GM19023 (cell line): Measurements from ENCODE around the gene PPIG.
"Not testable (repeated sequence)": the region's sequence is repeated elsewhere in the genome, so short reads cannot be mapped to it uniquely, and the experiment has no call there.

ENCODE experiments used
- ATAC-seq: cut with Tn5 transposase; IDR thresholded peaks from one replicate; pipeline ENCODE4 v1.9.1; 2021; ENCODE audit warnings: mild to moderate bottlenecking, moderate library complexity; ENCODE audit not compliant: unreplicated experiment

The PPIG gene

DNA sequence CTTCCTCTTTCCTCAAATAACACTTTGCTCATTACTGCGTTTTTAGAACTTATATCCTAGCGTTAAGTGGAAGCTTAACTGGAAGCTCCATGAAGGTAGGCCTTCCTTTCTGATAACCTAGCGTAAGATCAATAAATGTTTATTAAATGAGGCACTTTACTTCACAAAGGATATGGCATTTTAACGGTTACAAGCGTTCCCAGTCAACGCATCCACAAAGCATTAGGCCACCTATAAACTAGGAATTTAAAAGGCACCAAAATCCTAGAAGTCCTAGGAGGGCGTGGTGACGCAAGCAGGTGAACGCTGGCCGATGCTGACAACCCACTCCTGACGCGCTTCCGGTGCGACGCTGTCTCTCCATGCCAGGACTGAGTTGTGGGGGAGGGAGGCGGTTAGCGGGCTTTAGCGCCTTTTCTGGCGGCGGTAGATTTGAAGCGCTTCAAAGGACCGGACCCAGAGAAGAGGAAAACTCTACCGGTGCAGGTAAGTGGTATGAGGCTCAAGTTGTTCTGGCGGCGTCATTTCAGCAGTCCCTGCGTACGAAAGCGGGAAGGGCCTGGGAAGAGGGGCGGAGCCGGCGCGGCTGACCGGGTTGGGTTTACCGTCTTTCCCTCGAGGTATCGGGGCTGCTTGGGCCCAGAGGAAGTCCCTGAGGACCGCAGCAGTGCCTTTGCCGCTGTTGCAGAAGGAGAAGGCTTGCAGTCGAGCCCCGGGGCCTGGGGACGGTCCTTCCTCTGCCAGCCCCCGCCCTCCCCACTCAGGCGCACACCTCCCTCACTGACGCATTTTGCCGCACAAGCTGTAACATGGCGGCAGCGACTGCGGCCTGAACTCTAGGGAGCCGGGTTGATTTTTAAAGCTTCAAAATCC lies at the start of gene PPIG:
Gene PPIG (plus strand): TSS at position 347 of the 873 bp plus-strand sequence. CDS start 19,691 bp downstream, outside the sequence.
- peak; percentile 92 for ATAC-seq

DNA sequence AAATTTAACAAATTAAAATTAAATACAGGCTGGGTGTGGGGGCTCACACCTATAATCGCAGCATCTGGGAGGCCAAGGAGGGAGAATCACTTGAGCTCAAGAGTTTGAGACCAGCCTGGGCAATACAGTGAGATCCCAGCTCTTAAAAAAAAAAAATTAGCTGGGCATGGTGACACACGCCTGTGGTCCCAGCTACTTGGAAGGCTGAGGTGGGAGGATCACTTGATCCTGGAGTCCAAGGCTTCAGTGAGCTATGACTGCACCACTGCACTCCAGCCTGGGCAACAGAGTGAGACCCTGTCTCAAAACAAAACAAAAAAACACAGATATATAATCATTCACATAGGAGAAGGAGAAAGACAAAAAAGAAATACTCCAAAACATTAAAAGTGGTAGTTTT lies 44.7 kb upstream of the PPIG start:
- ATAC-seq, result not testable (repeated sequence)

DNA sequence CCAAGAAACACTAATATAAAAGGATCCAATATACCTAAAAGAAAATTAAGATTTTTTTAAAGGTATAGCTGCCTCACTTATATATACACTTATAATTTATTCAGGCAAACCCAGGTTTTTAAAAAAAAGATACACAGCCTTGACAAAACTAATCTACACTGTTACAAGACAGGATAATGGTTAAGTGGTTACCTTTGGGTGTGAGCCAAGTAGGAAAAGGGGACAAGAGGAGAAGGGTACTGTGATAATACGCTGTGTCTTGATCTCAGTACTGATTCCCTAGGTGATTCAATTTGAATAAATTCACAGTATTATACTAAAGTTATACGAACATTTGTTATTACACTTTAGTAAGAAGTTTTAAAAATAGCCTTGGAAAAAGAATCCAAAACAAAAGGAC lies 44.0 kb upstream of the PPIG start:
- ATAC-seq, result no peak

DNA sequence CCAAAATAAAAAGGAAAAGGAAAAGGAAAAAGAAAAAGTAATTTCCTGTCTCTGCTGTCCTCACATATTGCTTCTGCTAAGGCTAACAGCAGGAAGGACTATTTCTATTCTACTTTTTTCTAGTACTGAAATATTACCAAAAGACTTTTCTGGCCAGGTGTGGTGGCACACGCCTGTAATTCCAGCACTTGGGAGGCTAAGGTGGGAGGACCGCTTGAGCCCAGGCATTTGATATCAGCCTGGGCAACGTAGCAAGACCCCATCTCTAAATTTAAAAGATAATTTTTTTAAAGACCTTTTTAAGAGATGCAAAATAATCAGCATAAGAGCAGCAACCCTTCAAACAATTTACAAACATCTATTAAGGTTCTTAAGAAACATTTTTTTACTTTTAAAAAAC lies 41.7 kb upstream of the PPIG start:
- ATAC-seq, result no peak

DNA sequence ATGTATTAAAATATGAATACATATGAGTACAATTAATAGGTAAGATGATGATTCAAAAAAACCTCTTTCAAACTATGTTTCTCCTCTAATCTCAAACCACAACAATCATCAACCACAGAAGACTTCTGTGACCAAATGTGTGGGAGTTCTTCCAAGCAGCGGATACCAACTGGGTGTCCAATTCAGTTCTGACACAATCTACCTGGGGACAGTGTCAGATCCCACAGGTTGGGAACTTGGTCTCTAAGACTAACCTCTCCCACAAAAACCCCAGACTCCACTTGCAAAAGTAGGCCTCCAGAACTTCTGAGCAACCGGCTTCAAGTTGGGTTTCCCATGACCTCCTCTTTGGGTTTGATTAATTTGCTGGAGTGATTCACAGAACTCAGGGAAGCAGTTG lies 37.4 kb upstream of the PPIG start:
- ATAC-seq, result no peak

DNA sequence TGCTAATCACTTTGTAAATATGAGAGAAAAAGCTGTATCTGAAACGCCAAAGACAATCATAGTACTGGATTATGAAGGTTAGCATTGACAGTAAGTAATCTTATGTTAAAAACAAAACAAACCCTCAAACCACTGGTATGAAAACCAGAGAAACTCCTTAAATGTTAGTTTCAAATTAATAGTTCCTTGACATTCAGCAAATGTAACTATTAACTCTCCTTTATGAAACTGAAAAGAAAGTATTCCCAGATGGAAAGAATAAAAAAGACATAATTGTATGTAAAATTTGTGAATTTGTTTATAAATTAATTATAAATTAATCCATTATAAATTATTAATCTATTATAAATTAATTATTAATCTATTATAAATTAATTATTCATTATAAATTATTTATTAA lies 22.8 kb upstream of the PPIG start:
- ATAC-seq, result no peak

DNA sequence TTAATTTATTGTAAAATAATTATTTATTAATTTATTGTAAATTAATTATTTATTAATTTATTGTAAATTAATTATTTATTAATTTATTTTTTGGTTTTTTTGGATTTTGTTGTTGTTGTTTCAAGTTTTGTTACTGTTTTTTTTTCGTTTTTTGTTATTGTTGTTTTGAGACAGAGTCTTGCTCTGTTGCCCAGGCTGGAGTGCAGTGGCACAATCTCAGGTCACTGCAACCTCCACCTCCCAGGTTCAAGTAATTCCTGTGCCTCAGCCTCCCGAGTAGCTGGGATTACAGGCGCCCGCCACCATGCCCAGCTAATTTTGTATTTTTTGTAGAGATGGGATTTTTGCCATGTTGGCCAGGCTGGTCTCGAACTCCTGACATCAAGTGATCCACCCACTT lies 22.1 kb upstream of the PPIG start:
- not testable (repeated sequence) for ATAC-seq

DNA sequence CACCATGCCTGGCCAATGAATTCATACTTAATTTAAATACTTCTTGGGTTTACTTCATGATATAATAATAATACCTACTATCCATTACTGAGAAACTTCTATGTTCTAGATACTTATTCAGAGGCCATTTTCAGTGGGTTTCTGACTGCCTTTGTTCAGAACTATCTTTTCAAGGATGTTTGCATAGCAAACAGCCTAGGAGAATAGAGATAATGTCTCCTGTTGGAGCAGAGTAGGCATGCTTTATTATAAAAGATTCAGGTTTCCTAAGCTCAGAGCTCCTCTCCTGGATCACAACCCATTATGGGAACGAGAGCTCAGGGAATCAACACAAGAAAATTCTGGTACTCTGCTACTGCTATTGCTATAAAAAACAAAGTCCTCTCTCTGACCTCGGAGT lies 21.6 kb upstream of the PPIG start:
- ATAC-seq, result no peak

DNA sequence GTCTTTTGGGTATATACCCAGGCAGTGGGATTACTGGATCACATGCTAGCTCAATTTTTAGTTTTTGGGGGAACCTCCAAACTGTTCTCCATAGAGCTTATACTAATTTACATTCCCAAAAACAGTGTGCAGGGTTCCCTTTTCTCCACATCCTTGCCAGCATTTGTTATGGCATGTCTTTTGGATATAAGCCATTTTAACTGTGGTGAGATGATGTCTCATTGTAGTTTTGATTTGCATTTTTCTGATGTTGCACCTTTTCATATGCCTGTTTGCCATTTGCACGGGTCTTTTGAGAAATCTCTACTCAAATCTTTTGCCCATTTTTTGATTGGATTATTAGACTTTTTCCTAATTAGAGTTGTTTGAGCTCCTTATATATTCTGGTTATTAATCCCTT lies 18.5 kb upstream of the PPIG start:
- ATAC-seq, result no peak

DNA sequence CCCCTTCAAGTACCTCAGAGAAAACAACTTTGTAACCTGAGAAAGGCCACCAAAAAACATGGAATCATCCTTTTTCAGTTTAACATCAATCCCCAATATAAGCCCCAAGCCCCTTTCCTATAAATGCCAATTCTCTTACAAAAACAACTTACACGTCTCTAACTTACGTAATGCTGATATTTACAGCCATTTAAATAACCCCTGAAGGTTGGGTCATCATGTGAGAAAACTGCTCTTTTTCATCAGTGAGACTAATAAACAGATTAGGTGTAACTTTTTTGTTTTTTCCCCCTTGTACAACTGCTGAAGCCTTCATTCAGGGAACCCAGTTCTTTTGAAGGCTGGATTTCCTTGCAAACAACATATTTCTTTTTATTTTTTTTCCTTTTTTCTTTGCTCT lies 14.2 kb upstream of the PPIG start:
- ATAC-seq, result no peak

DNA sequence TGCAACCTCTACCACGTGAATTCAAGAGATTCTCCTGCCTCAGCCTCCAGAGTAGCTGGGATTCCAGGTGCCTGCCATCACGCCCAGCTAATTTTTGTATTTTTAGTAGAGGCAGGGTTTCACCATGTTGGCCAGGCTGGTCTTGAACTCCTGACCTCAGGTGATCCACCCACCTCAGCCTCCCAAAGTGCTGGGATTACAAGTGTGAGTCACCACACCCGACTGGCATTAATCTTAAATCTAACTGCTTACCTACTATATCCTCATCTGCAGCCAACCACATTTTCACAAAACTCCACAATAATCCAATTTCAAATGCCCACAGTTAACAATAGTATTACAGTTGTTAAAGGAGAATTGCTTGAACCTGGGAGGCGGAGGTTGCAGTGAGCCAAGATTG lies 13.4 kb upstream of the PPIG start:
- ATAC-seq, result not testable (repeated sequence)

DNA sequence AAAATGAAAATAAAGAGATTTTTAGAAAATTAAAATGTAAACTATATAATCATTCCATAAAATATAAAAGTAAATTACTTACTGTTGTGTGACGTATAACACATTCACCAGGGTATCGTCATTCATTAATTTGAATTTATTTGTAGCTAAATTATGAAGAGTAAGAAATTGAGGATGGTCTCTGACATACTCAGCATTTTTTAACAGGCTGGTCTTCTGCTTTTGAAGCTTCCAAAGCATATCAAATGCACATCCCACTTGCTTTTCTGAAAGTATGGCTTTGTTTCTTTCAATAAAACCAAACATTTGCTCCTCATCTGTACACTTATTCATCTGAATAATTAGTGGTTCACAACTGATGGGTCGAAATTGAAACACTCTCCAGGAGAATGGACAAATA lies 12.6 kb upstream of the PPIG start:
- no peak for ATAC-seq

DNA sequence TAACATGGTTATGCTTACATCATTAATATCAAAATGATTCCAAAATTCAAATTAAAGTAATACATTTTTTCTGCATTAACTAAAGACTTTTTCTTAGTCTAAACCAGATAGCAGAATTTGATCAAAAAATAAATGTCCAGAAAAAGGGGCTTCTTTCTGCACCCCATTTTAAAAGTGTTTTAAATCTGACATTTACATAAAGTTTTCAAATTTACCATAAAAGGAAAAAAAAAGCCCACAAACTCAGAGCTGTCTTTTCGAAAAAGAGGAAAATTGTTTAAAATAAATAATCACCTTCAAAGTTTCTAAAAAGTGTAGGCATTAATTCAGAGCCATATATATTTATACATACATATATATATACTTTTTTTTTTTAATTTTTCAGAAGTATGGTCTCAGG lies 12.0 kb upstream of the PPIG start:
- no peak for ATAC-seq

DNA sequence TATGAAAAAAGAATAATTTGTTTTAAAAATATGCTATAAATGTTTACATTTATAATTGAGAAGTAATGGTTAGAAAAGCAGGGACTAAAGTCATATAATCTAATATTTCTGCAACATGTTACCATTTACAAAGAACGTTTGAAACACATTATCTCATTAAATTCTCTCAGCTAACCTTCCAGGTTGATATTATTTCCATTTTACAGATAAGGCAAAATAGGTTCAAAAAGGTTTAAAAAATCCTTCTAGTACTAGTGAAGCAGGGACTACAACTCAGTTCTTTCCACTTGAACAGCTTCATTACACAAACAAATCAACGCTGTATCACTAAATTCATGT lies 11.4 kb upstream of the PPIG start:
- no peak for ATAC-seq

DNA sequence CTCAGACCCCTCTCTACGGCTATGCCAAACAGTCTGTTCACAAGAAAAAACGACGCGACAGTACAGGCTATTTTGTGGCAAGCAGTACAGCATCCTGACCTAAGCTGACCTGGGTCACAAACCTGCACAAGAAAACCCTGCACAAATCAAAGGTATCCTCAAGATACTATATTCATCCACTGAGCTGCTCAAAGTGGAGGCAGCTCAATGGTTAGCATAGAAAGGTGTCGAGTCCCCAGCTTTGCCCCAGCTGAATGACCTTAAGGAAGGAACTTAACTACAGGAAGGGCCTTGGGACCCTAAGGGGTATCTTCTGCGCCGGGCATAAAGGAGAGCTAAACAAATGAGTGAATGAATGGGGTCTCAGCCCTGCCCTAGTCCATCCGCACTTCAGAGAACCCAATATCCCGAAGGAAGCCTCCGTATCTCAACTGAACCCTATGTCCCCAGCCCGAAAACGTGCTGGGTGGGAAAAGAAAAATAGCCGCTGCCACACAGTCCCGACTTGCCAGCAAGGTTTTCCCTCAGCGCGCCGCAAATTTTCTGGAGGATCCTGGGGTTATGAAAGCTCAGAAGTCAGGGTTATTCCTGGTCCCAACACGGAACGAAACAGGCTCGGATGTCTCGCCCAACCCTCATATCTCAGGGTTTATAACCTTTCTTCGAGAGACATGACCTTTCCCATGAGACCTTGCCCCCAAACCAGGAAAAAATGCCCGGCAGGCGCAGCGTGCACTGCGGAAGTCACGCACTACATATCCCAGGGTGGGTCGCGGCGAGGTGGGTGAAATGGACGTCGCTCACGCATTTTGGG lies 10.8 kb upstream of the PPIG start, which contains the start of gene FASTKD1:
Gene FASTKD1 (minus strand): TSS at position 706 of the 814 bp plus-strand sequence. CDS start 1,836 bp downstream, outside the sequence.
- peak; percentile 99 for ATAC-seq

DNA sequence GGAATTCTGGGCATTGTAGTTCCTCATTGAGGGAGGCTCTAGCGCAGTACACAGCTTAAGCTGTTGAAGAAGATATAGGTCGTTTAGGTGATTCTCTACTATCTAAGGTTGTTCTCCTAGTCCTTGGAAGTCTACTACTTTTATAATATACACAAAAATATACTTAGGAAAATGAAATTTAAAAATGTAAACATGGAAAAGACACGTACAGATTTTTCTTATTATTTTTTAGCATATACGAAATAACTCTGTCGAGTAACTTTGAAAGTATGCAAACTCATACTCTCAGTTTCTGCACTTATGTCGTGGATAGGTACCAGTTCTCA lies 10.2 kb upstream of the PPIG start:
- ATAC-seq, result no peak

DNA sequence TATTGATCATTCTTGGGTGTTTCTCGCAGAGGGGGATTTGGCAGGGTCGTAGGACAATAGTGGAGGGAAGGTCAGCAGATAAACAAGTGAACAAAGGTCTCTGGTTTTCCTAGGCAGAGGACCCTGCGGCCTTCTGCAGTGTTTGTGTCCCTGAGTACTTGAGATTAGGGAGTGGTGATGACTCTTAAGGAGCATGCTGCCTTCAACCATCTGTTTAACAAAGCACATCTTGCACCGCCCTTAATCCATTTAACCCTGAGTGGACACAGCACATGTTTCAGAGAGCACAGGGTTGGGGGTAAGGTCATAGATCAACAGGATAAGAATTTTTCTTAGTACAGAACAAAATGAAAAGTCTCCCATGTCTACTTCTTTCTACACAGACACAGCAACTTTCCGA lies 9.6 kb upstream of the PPIG start:
- ATAC-seq, result not testable (repeated sequence)

DNA sequence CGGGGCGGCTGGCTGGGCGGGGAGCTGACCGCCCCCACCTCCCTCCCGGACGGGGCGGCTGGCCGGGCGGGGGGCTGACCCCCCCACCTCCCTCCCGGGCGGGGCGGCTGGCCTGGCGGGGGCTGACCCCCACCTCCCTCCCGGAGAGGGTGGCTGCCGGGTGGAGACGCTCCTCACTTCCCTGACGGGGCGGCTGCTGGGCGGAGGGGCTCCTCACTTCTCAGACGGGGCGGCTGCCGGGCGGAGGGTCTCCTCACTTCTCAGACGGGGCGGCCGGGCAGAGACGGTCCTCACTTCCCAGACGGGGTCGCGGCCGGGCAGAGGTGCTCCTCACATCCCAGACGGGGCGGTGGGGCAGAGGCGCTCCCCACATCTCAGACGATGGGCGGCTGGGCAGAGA lies 8.9 kb upstream of the PPIG start:
- ATAC-seq, result not testable (repeated sequence)

DNA sequence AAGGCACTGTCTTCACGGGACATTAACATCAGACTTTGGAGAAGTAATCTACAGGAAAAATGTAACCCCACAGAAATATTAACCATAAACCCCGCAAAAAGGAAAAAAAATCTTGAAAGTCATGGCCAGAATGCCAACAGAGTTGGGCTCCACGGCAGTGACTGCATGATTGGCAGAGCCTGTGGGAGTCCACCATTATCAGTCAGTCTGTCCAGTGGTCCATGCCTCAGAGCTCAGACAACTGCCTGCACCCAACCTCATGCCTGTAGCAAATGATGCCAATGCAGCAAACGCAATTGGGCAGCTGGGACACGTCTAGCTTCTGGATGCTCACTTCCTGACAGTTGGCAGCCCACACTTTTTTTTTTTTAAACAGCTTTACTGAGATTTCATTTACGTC lies 5.1 kb upstream of the PPIG start:
- ATAC-seq, result no peak

DNA sequence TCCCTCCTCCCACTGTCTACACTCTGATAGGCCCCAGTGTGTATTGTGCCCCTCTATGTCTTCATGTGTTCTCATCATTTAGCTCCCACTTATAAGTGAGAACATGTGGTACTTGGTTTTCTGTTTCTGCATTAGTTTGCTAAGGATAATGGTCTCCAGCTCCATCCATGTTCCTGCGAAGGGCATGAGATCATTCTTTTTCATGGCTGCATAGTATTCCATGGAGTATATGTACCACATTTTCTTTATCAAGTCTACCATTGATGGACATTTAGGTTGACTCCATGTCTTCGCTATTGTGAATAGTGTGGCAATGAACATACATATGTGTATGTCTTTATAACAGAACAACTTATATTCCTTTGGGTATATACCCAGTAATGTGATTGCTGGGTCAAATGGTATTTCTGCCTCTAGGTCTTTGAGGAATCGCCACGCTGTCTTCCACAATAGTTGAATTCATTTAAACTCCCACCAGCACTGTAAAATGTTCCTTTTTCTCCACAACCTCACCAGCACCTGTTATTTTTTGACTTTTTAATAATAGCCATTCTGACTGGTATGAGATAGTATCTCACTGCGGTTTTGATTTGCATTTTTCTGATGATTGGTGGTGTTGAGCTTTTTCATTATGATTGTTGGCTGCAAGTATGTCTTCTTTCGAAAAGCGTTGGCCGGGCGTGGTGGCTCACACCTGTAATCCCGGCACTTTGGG lies 1.4 kb upstream of the PPIG start:
- ATAC-seq, result not testable (repeated sequence)

DNA sequence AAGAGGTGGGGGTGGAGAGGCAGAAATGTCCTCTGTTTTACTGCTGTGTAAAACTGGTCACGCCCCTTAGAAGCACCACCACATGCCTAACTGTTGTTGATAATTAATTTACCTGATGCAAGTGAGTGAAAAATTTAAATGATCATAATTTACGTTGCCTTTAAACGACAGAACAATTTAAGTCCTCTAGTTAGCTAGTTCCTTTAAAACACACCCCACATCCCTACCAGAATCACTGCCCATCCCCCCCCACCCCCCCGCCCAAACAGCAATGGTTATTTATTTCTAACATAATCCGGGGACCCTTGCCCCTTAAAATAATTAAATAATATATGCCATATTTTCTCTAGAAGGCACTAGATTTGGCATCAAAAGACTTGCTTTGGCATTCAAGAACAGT lies 633 bp upstream of the PPIG start:
- no peak for ATAC-seq

DNA sequence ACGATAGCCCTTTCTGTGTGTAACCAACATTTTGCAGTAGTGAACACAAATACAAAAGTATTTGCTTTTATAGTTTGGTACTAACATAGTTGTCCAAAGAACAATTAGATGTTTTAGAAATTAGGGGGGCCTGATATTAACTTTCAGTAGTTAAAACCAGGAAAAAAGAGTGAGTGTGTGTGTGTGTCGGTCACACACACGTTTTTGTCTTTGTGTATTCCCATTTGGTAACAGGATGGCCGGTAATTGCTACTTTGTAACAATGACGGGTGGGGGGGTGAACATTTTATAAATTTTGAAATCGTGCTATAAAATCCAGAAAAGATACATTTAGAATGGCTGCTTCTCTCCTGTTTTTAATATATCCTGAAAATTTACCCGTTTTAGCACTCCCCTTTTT lies 1.5 kb downstream of the PPIG start:
- ATAC-seq, result no peak
